ENCODE measurements around the gene NCKIPSD. TPM values are rescaled to one million over a fixed set of nuclear protein-coding genes. Genes with fewer than 3 reads are reported as not detected.

NCKIPSD gene
- total RNA-seq, 1 donor from 2014 or later = 18.3 TPM

DNA sequence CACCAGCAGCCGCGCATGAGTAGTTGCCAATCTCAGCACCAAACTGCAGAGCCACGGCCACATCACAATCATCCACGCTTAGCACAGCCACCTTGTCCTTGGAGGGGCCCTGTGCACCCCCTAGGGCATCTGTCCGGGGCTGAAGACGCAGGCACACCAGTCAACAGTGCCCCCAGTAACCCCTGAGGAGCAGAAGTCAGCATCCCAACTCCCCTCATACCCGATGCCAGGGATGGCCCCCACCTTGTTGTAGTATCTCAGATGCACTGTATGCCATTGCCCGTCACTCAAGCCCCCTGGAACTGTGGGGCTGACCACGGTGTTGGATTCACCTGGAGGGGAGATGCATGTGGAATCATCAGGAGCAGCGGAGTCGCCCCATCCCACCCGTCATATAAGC, 30.7 kb downstream of the NCKIPSD start:
- no peak overlapping the region for H3K27ac ChIP-seq
- no peaks in the 10 kb centered on the region for H3K36me3 ChIP-seq
- H3K4me1 ChIP-seq = peaks cover 7% of the 10 kb centered on the region
- no peak for DNase-seq
- no peak overlapping the region for H3K4me3 ChIP-seq
- no peak for ATAC-seq
- no peaks in the 10 kb centered on the region for H3K27me3 ChIP-seq
- TF ChIP-seq, protein P1, sequence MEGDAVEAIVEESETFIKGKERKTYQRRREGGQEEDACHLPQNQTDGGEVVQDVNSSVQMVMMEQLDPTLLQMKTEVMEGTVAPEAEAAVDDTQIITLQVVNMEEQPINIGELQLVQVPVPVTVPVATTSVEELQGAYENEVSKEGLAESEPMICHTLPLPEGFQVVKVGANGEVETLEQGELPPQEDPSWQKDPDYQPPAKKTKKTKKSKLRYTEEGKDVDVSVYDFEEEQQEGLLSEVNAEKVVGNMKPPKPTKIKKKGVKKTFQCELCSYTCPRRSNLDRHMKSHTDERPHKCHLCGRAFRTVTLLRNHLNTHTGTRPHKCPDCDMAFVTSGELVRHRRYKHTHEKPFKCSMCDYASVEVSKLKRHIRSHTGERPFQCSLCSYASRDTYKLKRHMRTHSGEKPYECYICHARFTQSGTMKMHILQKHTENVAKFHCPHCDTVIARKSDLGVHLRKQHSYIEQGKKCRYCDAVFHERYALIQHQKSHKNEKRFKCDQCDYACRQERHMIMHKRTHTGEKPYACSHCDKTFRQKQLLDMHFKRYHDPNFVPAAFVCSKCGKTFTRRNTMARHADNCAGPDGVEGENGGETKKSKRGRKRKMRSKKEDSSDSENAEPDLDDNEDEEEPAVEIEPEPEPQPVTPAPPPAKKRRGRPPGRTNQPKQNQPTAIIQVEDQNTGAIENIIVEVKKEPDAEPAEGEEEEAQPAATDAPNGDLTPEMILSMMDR (IDR thresholded peaks at IDR 0.05) = no peak
- H3K9me3 ChIP-seq = no peaks in the 10 kb centered on the region
- intact Hi-C loops (cut with DNase I) = no loop called here

DNA sequence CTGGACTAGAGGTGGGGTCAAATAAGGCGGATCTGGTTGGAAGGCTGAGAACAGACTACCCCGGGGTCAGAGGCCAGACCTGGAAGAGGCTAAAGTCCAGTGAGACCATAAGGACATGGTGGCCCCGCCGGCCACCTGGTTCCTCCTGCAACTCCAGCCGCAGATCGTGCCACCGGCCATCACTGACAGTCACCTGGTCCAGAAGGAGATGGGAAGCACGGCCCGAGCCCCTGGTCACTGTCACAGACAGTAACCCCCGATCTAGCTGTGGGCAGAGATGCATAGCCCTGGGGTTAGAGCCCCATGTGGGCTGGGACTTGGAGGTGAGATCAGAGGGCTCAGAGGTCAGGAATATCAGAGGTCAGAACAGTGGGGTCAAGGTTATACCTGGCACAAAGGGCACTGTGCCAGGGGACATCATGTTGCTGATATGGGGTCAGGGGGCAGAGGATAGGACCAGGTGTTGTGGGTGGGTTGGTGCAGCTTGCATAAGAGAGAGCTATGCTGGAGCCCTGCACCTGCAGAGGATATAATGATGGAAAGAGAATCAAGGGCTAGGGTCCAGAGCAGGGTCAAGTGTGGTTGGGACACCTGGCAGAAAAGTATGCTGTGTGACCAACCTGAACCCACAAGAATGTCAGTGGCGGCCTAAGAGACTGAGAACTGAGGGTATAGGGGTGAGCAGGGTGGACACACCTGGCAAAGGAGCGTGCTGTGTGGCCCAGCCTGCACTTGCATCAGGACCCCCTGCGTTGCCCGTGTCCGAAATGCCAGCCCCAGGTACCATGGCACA, 32.6 kb downstream of the NCKIPSD start:
- ATAC-seq = no peak

DNA sequence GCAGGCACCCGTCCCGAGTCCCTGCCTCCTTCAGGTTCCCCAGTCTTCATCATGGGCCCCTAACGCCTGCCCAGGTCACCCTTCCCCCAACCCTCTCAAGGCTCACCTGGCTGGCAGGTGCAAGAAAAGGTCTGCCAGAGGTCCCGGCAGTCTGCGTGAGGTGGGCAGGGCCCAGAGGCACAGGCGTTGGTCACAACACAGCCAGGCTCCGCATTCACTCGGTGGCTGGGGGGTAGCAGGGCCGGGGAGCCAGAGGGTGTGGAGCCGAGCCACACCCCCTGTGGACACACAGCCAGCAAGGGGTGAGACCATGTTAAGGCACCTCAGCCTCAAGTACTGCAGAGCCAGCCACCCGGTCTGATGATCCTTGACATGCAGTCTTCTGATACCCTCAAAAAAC, 33.9 kb downstream of the NCKIPSD start:
- intact Hi-C loops (cut with DNase I) = no loop called here
- Histone ChIP-seq H3K27me3 (no peaks in the 10 kb centered on the region), H3K4me3 (no peak overlapping the region), H3K27ac (no peak overlapping the region), H3K4me1 (peaks cover 5% of the 10 kb centered on the region), H3K9me3 (no peaks in the 10 kb centered on the region), H3K36me3 (no peaks in the 10 kb centered on the region)
- TF ChIP-seq, protein P1 (IDR thresholded peaks at IDR 0.05) = no peak
- no peak for ATAC-seq
- no peak for DNase-seq

More for the DNA sequence above, 32.6 kb downstream of the NCKIPSD start:
- DNase-seq = no peak
- no peaks in the 10 kb centered on the region for H3K9me3 ChIP-seq
- TF ChIP-seq, protein P1 (IDR thresholded peaks at IDR 0.05) = no peak
- H3K36me3 ChIP-seq = no peaks in the 10 kb centered on the region
- H3K27me3 ChIP-seq = no peaks in the 10 kb centered on the region
- H3K27ac ChIP-seq = no peak overlapping the region
- H3K4me1 ChIP-seq = peaks cover 7% of the 10 kb centered on the region
- no peak overlapping the region for H3K4me3 ChIP-seq
- intact Hi-C loops (cut with DNase I) = no loop called here

DNA sequence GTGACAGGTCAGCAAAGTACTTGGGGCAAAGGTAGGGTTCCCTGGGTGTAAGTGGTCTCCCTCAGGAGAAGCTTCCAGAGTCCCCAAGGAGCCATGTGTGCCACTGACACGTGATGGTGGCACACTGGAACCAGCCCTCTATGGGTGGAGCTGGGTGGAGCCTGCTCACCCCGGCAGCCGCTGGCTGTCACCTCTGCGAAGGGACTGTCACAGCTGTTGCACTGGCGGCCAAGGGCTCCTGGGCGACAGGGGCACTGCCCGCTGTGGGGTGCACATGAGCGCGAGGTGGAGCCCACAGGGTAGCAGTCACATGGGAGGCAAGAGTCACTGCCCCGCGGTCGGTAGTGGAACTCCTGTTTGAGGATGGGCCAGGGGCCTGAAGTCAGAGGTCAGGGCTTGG, 35.0 kb downstream of the NCKIPSD start:
- intact Hi-C loops (cut with DNase I) = no loop called here
- no peaks in the 10 kb centered on the region for H3K27me3 ChIP-seq
- no peak overlapping the region for H3K27ac ChIP-seq
- no peaks in the 10 kb centered on the region for H3K36me3 ChIP-seq
- no peak overlapping the region for H3K4me3 ChIP-seq
- DNase-seq = no peak
- no peaks in the 10 kb centered on the region for H3K4me1 ChIP-seq
- no peaks in the 10 kb centered on the region for H3K9me3 ChIP-seq
- no peak for ATAC-seq
- TF ChIP-seq, protein P1 (IDR thresholded peaks at IDR 0.05) = no peak

DNA sequence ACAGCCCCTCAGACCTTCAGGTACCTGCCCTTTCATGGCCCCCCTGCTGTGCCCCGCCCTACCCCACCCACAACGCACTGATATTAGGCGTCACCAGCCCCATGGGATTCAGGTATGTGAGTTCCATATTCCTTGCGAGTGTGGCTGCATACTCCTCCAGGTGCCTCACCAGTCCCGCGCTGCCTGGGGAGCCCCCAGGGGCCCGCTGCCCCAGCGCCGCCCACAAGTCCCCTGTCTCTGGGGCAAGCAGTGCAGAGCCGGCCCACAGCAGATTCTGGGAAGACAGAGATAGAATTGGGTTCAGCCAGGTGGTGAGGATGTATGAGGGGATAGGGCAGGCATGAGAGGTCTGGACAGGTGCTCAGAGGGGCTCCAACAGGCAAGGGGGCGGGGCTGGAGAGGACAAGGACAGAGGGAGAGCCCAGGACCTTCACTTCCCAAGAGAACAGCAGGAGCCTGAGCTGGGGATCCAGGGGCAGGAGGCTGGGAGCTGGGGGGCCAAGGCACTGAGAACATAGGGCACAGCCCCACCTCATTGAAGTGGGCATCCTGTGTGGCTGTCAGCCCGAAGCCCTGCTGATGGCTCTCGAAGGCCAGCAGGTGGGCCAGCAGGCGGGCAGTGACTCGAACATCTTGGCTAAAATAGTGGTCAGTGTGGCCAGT, 37.4 kb downstream of the NCKIPSD start:
- ATAC-seq (no peak), DNase-seq (no peak)
- Histone ChIP-seq H3K36me3 (no peaks in the 10 kb centered on the region), H3K27ac (no peak overlapping the region), H3K4me1 (no peaks in the 10 kb centered on the region), H3K9me3 (no peaks in the 10 kb centered on the region), H3K4me3 (no peak overlapping the region), H3K27me3 (no peaks in the 10 kb centered on the region)
- TF ChIP-seq, protein P1 (IDR thresholded peaks at IDR 0.05) = no peak
- intact Hi-C loops (cut with DNase I) = no loop called here
